HEK293 (cell line): ENCODE data around the gene KATNB1.

ENCODE experiments used
- REPIN1 ChIP-seq: fragments of 450-650 bp; formaldehyde crosslinking; IDR thresholded peaks from 2 replicates; pipeline ENCODE4 v1.5.1; 2017; ENCODE audit warnings: missing biosample characterization, missing genetic modification characterization, low read depth
- SP2 ChIP-seq: fragments of 450-650 bp; formaldehyde crosslinking; IDR thresholded peaks from 2 replicates; pipeline ENCODE4 v1.5.1; 2016; ENCODE audit warnings: missing biosample characterization, missing genetic modification characterization
- ZBTB26 ChIP-seq: fragments of 450-650 bp; formaldehyde crosslinking; optimal IDR thresholded peaks from 2 replicates; pipeline ENCODE3; 2016; ENCODE audit warnings: missing biosample characterization, mild to moderate bottlenecking, missing genetic modification characterization
- ZBTB49 ChIP-seq: fragments of 450-650 bp; formaldehyde crosslinking; IDR thresholded peaks from 2 replicates; pipeline ENCODE4 v1.5.1; 2016; ENCODE audit warnings: missing biosample characterization, missing genetic modification characterization, low read depth
- ZFP37 ChIP-seq: fragments of 450-650 bp; formaldehyde crosslinking; IDR thresholded peaks from 2 replicates; pipeline ENCODE4 v1.5.1; 2016; ENCODE audit warnings: missing biosample characterization, missing genetic modification characterization
- ZNF140 ChIP-seq: fragments of 450-650 bp; formaldehyde crosslinking; IDR thresholded peaks from 2 replicates; pipeline ENCODE4 v1.5.1; 2016; ENCODE audit warnings: missing biosample characterization, missing genetic modification characterization
- ZNF175 ChIP-seq: fragments of 450-650 bp; formaldehyde crosslinking; IDR thresholded peaks from 2 replicates; pipeline ENCODE4 v1.5.1; 2016; ENCODE audit warnings: missing biosample characterization, missing genetic modification characterization
- ZNF350 ChIP-seq: fragments of 450-650 bp; formaldehyde crosslinking; IDR thresholded peaks from 2 replicates; pipeline ENCODE4 v1.5.0; 2017; ENCODE audit warnings: missing biosample characterization, mild to moderate bottlenecking, missing genetic modification characterization
- ZNF366 ChIP-seq: fragments of 450-650 bp; formaldehyde crosslinking; conservative IDR thresholded peaks from 2 replicates; pipeline ENCODE4 v1.5.1; 2016; ENCODE audit warnings: missing biosample characterization, missing genetic modification characterization
- TF ChIP-seq, protein P1 (sequence below): fragments of 450-650 bp; IDR thresholded peaks from 2 replicates; pipeline ENCODE4 v1.5.1; 2018; ENCODE audit warnings: missing biosample characterization, missing genetic modification characterization
- TF ChIP-seq, protein P2 (sequence below): fragments of 450-650 bp; formaldehyde crosslinking; IDR thresholded peaks from 2 replicates; pipeline ENCODE4 v1.5.1; 2016; ENCODE audit warnings: missing biosample characterization, missing genetic modification characterization
- TF ChIP-seq, protein P3 (sequence below): fragments of 450-650 bp; formaldehyde crosslinking; IDR thresholded peaks from 2 replicates; pipeline ENCODE4 v1.5.1; 2016; ENCODE audit warnings: missing biosample characterization, missing genetic modification characterization
- TF ChIP-seq, protein P4 (sequence below): fragments of 450-650 bp; formaldehyde crosslinking; IDR thresholded peaks from 2 replicates; pipeline ENCODE4 v1.5.1; 2017; ENCODE audit warnings: missing biosample characterization, missing genetic modification characterization

GRCh38 chr16:57732714-57733113, 2.9 kb upstream of the KATNB1 start:
- TF ChIP-seq ZNF175 (tag by site-specific recombination) (no peak), ZBTB49 (no peak), ZBTB26 (no peak), REPIN1 (tag by site-specific recombination) (no peak), SP2 (tag by site-specific recombination) (no peak), ZNF350 (tag by site-specific recombination) (no peak), ZNF140 (tag by site-specific recombination) (no peak), ZNF366 (tag by site-specific recombination) (no peak), ZFP37 (tag by site-specific recombination) (no peak)
- TF ChIP-seq, protein P1, sequence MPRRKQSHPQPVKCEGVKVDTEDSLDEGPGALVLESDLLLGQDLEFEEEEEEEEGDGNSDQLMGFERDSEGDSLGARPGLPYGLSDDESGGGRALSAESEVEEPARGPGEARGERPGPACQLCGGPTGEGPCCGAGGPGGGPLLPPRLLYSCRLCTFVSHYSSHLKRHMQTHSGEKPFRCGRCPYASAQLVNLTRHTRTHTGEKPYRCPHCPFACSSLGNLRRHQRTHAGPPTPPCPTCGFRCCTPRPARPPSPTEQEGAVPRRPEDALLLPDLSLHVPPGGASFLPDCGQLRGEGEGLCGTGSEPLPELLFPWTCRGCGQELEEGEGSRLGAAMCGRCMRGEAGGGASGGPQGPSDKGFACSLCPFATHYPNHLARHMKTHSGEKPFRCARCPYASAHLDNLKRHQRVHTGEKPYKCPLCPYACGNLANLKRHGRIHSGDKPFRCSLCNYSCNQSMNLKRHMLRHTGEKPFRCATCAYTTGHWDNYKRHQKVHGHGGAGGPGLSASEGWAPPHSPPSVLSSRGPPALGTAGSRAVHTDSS: no peak
- TF ChIP-seq, protein P2, sequence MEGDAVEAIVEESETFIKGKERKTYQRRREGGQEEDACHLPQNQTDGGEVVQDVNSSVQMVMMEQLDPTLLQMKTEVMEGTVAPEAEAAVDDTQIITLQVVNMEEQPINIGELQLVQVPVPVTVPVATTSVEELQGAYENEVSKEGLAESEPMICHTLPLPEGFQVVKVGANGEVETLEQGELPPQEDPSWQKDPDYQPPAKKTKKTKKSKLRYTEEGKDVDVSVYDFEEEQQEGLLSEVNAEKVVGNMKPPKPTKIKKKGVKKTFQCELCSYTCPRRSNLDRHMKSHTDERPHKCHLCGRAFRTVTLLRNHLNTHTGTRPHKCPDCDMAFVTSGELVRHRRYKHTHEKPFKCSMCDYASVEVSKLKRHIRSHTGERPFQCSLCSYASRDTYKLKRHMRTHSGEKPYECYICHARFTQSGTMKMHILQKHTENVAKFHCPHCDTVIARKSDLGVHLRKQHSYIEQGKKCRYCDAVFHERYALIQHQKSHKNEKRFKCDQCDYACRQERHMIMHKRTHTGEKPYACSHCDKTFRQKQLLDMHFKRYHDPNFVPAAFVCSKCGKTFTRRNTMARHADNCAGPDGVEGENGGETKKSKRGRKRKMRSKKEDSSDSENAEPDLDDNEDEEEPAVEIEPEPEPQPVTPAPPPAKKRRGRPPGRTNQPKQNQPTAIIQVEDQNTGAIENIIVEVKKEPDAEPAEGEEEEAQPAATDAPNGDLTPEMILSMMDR (tag by site-specific recombination): no peak
- TF ChIP-seq, protein P3, sequence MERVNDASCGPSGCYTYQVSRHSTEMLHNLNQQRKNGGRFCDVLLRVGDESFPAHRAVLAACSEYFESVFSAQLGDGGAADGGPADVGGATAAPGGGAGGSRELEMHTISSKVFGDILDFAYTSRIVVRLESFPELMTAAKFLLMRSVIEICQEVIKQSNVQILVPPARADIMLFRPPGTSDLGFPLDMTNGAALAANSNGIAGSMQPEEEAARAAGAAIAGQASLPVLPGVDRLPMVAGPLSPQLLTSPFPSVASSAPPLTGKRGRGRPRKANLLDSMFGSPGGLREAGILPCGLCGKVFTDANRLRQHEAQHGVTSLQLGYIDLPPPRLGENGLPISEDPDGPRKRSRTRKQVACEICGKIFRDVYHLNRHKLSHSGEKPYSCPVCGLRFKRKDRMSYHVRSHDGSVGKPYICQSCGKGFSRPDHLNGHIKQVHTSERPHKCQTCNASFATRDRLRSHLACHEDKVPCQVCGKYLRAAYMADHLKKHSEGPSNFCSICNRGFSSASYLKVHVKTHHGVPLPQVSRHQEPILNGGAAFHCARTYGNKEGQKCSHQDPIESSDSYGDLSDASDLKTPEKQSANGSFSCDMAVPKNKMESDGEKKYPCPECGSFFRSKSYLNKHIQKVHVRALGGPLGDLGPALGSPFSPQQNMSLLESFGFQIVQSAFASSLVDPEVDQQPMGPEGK (tag by site-specific recombination): no peak
- TF ChIP-seq, protein P4, sequence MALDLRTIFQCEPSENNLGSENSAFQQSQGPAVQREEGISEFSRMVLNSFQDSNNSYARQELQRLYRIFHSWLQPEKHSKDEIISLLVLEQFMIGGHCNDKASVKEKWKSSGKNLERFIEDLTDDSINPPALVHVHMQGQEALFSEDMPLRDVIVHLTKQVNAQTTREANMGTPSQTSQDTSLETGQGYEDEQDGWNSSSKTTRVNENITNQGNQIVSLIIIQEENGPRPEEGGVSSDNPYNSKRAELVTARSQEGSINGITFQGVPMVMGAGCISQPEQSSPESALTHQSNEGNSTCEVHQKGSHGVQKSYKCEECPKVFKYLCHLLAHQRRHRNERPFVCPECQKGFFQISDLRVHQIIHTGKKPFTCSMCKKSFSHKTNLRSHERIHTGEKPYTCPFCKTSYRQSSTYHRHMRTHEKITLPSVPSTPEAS: no peak
